NCI-H2196 (cell line): ENCODE data around the gene RASL11B.

Experiments used
- DNase-seq: peaks from one replicate; lab custom pipeline; 2025; ENCODE audit not compliant: unreplicated experiment; lab: John Stamatoyannopoulos, UW

RASL11B gene

DNA sequence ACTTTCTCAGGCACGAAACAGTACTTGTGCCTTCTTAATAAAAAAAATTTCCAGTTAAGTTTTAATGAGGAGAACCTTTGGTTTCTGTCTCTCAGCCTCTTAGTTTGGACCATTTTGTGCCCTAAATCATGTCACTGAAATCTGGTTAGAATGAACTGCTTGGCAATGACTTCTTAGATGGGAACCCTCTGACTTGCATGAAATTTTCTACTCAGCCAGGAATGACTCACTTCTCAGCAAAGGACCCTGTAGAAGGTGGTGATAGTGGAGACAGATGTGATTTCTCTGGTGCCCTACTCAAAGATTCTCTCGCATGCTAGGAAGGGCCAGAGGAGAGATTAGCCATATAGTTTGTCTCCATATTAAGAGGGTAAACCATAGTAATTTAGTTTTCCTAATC, 50.5 kb downstream of the RASL11B start:
- DNase-seq, result no peak

DNA sequence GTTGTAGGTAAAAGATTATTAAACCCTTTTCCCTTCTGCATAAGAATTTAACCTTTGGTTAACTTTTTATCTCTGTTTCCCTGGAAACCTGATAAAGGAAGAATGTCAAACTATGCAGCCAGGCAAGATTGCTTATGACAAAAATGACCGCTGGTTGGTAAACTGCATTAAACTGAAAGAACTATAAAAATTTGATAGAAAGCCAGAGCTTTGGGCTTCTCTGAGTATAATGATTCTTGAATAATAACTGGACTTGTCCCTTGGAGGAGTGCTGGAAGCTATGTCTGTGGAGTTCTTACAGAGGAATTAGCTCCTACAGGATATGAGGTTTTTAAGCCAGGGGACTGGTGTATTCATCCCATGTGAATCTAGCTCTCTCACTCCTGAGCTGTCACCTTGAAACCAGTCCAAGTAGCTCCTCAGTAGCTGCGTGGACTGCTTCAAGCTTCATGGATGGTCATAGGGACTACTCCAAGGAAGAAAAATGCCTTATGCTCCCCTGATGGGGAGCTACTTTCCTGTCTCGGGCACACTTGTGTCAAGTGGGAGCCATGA, 52.0 kb downstream of the RASL11B start:
- no peak for DNase-seq

DNA sequence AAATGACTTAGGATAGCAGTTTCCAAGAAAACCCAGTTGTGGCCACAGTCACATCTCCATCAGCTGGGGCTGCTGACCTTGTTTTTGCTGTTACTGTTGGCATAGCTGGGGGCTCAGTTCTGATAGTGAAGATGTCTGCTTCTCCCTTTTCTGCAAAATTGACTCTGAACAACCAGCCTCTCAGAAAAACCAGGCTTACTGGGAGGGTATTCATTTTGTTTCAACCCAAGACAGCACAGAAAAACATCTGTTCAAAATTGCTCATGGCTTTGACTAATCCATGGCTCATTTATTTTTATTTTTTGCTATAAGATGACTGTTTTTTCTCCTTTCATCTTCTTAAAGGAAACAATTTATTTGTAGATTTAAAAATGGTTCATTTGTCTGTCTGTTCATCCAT, 53.1 kb downstream of the RASL11B start:
- no peak for DNase-seq

DNA sequence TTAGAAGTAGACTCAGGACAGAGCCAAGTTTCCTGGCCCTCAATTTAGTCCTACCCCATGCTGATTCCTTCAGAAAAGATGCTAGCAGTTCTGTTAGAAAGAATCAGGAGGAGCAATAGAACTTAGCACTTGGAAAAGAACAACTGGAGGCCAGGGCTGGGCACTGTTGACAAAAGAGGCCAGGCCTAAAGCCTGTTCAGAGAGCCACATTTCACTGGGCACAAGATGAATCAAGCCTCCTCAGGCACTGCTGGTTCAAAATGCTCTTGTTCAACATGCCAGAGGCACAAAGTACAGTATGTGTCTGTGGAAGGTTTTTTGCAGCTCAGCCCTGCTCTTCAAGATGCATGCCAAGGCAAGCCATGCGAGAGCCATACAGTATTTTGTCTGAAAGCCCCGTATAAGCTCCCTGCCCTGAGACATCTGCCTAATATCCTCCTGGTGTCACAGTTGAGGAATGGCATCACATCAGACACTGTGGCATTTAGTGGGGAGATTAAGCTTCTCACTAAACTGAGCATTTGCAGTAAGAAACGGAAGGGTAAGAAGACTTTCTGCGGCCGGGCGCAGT, 53.7 kb downstream of the RASL11B start:
- DNase-seq, result no peak
